OCI-LY7 (cell line): ENCODE data around the gene MDH2.

Experiments used
- EZH2phosphoT487 ChIP-seq: fragments of 200-600 bp; sonication (generic); IDR thresholded peaks from 2 replicates; pipeline ENCODE4 v1.6.1; 2018; ENCODE audit warnings: low read depth, borderline replicate concordance, mild to moderate bottlenecking, mixed run types, antibody characterized with exemption, low read length, moderate library complexity, mixed read lengths
- TF ChIP-seq, protein P1 (sequence below): fragments of 200-600 bp; sonication (generic); conservative IDR thresholded peaks from 2 replicates; pipeline ENCODE4 v1.5.1; 2014; ENCODE audit warnings: mild to moderate bottlenecking, antibody characterized with exemption, low read length, moderate library complexity, mixed read lengths

DNA sequence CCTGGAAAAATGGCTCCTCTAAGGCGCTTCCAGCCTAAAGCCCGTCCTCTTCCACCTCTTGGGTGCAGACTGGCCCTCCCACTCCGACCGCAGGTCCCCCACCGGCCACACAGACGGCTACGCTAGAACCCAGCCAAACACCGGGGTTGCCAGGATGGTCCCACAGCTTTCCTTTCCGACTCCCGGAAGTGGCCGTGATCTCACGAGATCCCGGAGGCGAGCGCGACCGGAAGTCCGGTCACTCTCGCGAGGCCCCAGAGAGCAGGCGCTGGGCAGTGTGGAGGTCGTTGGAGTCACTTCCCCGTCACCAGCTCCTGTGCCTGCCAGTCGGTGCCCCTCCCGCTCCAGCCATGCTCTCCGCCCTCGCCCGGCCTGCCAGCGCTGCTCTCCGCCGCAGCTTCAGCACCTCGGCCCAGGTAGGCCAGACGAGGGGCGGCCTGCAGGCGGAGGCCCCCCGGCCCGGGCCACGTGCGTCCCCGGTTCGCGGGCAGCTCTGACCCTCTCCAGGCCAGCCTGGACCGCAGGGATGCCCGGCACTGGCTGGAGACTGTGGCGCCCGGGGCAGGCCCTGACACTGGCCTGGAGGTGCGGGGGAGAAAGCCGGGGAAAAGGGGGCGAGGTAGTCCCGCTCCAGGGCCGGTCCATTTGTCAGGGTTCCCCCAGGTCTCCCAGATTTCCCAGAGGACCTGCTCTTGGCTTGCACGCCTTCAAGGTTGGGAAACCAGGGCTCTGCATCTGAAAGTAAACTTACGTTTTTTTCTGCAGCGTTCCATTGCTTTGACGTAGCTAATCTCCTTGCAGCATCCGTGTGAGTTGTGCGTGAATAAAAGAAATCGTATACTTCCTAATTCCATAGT lies at the start of gene MDH2, which contains the start of gene STYXL1:
- TF ChIP-seq, protein P1, sequence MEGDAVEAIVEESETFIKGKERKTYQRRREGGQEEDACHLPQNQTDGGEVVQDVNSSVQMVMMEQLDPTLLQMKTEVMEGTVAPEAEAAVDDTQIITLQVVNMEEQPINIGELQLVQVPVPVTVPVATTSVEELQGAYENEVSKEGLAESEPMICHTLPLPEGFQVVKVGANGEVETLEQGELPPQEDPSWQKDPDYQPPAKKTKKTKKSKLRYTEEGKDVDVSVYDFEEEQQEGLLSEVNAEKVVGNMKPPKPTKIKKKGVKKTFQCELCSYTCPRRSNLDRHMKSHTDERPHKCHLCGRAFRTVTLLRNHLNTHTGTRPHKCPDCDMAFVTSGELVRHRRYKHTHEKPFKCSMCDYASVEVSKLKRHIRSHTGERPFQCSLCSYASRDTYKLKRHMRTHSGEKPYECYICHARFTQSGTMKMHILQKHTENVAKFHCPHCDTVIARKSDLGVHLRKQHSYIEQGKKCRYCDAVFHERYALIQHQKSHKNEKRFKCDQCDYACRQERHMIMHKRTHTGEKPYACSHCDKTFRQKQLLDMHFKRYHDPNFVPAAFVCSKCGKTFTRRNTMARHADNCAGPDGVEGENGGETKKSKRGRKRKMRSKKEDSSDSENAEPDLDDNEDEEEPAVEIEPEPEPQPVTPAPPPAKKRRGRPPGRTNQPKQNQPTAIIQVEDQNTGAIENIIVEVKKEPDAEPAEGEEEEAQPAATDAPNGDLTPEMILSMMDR, result no peak
- no peak for TF ChIP-seq EZH2phosphoT487
